ENCODE measurements around the gene ADH1C. TPM values are rescaled to one million over a fixed set of nuclear protein-coding genes. Genes with fewer than 3 reads are reported as not detected.

Gene ADH1C
- polyA plus RNA-seq, 1 of the 3 experiments (the other 2 are of a cell fraction), result not detected

DNA sequence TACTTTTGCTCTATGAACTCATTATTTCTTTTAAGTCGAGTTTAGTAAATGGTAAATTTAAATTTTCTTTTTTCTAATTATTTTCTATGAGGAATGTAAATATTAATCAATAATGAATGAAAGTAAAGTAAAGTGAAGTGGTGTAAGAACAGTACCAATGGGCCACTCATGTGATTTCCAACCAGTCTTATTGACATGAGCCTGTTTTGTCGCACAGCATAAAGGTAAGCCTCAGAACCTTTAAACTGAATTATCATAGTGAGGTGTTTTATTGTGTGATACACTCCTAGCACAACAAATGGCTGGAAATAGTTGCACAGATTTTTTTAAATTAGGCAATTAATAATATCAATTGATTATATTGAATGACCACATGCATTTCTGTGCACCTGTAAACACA, 1.1 kb downstream of the ADH1C start:
- WGBS (ENCODE audit: low lambda C conversion rate), result 17% methylated on average over 2 of the region's 2 CpGs
- Histone ChIP-seq H3K4me2 (no peak overlapping the region), H3K79me2 (ENCODE audit: insufficient read depth) (no peaks in the 10 kb centered on the region), H3K4me3 (ENCODE audit: low read depth in 2 of 2, low read length in 1 of 2) (no peak overlapping the region), H3K27ac (ENCODE audit: low read depth in 2 of 2, low read length in 1 of 2) (no peak overlapping the region), H3K9me3 (no peaks in the 10 kb centered on the region), H3K36me3 (replicated peaks in 1 of 2; ENCODE audit: control insufficient read depth in 1 of 2, insufficient read depth in 2 of 2, low read length in 1 of 2) (no peaks in the 10 kb centered on the region), H3K27me3 (ENCODE audit: insufficient read depth) (no peaks in the 10 kb centered on the region), H3K9me2 (0 out of 2 replicates have a peak, but pooled peaks cover 2% of the 10 kb centered on the region), H3F3A (replicated peaks; ENCODE audit: insufficient read depth) (no peaks in the 10 kb centered on the region), H2AFZ (ENCODE audit: low read depth) (no peak overlapping the region), H3K4me1 (ENCODE audit: control insufficient read depth in 1 of 2, insufficient read depth in 2 of 2, low read depth in 1 of 2, low read length in 1 of 2) (no peaks in the 10 kb centered on the region), H3K9ac (no peak overlapping the region), H4K20me1 (ENCODE audit: insufficient read depth) (no peaks in the 10 kb centered on the region)
- DNase-seq, result no peak
- TF ChIP-seq SMC3 (IDR thresholded peaks at IDR 0.05; ENCODE audit: low read depth, low read length) (no peak), FOXM1 (IDR thresholded peaks at IDR 0.05; ENCODE audit: low read depth) (no peak), MEF2A (IDR thresholded peaks at IDR 0.05; ENCODE audit: borderline replicate concordance, low read depth) (no peak), FOXJ3 (CRISPR knock-in tag; IDR thresholded peaks at IDR 0.05) (no peak), CHD2 (IDR thresholded peaks at IDR 0.05; ENCODE audit: low read length, partially characterized antibody) (no peak), TCF12 (IDR thresholded peaks at IDR 0.05) (no peak)
- TF ChIP-seq, protein P1, sequence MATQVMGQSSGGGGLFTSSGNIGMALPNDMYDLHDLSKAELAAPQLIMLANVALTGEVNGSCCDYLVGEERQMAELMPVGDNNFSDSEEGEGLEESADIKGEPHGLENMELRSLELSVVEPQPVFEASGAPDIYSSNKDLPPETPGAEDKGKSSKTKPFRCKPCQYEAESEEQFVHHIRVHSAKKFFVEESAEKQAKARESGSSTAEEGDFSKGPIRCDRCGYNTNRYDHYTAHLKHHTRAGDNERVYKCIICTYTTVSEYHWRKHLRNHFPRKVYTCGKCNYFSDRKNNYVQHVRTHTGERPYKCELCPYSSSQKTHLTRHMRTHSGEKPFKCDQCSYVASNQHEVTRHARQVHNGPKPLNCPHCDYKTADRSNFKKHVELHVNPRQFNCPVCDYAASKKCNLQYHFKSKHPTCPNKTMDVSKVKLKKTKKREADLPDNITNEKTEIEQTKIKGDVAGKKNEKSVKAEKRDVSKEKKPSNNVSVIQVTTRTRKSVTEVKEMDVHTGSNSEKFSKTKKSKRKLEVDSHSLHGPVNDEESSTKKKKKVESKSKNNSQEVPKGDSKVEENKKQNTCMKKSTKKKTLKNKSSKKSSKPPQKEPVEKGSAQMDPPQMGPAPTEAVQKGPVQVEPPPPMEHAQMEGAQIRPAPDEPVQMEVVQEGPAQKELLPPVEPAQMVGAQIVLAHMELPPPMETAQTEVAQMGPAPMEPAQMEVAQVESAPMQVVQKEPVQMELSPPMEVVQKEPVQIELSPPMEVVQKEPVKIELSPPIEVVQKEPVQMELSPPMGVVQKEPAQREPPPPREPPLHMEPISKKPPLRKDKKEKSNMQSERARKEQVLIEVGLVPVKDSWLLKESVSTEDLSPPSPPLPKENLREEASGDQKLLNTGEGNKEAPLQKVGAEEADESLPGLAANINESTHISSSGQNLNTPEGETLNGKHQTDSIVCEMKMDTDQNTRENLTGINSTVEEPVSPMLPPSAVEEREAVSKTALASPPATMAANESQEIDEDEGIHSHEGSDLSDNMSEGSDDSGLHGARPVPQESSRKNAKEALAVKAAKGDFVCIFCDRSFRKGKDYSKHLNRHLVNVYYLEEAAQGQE (IDR thresholded peaks at IDR 0.05; ENCODE audit: low read depth, low read length), result no peak
- TF ChIP-seq, protein P2, sequence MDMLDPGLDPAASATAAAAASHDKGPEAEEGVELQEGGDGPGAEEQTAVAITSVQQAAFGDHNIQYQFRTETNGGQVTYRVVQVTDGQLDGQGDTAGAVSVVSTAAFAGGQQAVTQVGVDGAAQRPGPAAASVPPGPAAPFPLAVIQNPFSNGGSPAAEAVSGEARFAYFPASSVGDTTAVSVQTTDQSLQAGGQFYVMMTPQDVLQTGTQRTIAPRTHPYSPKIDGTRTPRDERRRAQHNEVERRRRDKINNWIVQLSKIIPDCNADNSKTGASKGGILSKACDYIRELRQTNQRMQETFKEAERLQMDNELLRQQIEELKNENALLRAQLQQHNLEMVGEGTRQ (IDR thresholded peaks at IDR 0.05; ENCODE audit: borderline replicate concordance, low read depth, low read length), result no peak
- ChIA-PET POLR2A (no interaction called here), CTCF (no interaction called here)

DNA sequence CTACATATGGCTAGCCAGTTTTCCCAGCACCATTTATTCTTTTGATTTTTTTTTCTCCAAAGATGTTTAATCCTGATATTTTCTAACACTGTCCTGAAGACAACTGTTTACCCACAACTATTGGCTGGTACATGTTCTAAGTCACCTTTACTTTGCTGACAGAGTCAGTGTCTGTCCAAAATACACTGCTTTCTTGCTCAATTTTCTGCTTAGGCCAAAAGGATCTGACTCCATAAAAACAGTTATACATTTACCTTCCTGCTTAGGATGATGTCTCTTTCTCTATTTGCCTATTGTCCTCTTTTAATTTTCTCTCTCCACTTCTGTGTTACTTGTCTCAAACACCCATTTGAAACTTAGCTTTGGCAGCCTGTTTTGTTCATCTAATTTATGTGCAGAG, 3.2 kb downstream of the ADH1C start:
- ChIA-PET POLR2A (no interaction called here), CTCF (interaction anchor here (0.8 kb wide), 1 partner anchor 28 kb away, joined by 3 read pairs; the partner anchor contains the start of gene ADH1B)
- H3K27me3 ChIP-seq (ENCODE audit: insufficient read depth), result no peaks in the 10 kb centered on the region; the same call in 1 of the 2 replicates

More for the DNA sequence above, 3.2 kb downstream of the ADH1C start:
- Histone ChIP-seq H3K4me2 (no peak overlapping the region), H3K36me3 (replicated peaks in 1 of 2; ENCODE audit: control insufficient read depth in 1 of 2, insufficient read depth in 2 of 2, low read length in 1 of 2) (no peaks in the 10 kb centered on the region), H3K9ac (no peak overlapping the region), H3K4me3 (ENCODE audit: low read depth in 2 of 2, low read length in 1 of 2) (no peak overlapping the region), H3K27ac (ENCODE audit: low read depth in 2 of 2, low read length in 1 of 2) (no peak overlapping the region), H3K9me3 (no peaks in the 10 kb centered on the region), H3K9me2 (0 out of 2 replicates have a peak, but pooled peaks cover 2% of the 10 kb centered on the region), H2AFZ (ENCODE audit: low read depth) (no peak overlapping the region), H3F3A (replicated peaks; ENCODE audit: insufficient read depth) (no peaks in the 10 kb centered on the region), H3K4me1 (ENCODE audit: control insufficient read depth in 1 of 2, insufficient read depth in 2 of 2, low read depth in 1 of 2, low read length in 1 of 2) (no peaks in the 10 kb centered on the region), H4K20me1 (ENCODE audit: insufficient read depth) (no peaks in the 10 kb centered on the region), H3K79me2 (ENCODE audit: insufficient read depth) (no peaks in the 10 kb centered on the region)
- no peak for TF ChIP-seq MXI1 (IDR thresholded peaks at IDR 0.05; ENCODE audit: low read depth, low read length)
- TF ChIP-seq ZBTB33 (IDR thresholded peaks at IDR 0.05; ENCODE audit: borderline replicate concordance, low read depth), result no peak
- TF ChIP-seq CHD2 (IDR thresholded peaks at IDR 0.05; ENCODE audit: low read length, partially characterized antibody), result no peak
- TF ChIP-seq IRF3 (IDR thresholded peaks at IDR 0.05; ENCODE audit: low read depth, low read length), result no peak
- no peak for TF ChIP-seq USF1 (IDR thresholded peaks at IDR 0.05; ENCODE audit: borderline replicate concordance, low read depth)
- TF ChIP-seq EP300 (IDR thresholded peaks at IDR 0.05; ENCODE audit: borderline replicate concordance in 1 of 2, low read depth in 1 of 2, low read length in 1 of 2), result no peak
- TF ChIP-seq POLR2AphosphoS5 (IDR thresholded peaks at IDR 0.05; ENCODE audit: low read depth, low read length), result no peak
- TF ChIP-seq, protein P2 (IDR thresholded peaks at IDR 0.05; ENCODE audit: borderline replicate concordance, low read depth, low read length), result no peak
- TF ChIP-seq, protein P3, sequence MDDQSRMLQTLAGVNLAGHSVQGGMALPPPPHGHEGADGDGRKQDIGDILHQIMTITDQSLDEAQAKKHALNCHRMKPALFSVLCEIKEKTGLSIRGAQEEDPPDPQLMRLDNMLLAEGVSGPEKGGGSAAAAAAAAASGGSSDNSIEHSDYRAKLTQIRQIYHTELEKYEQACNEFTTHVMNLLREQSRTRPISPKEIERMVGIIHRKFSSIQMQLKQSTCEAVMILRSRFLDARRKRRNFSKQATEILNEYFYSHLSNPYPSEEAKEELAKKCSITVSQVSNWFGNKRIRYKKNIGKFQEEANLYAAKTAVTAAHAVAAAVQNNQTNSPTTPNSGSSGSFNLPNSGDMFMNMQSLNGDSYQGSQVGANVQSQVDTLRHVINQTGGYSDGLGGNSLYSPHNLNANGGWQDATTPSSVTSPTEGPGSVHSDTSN (IDR thresholded peaks at IDR 0.05), result no peak
- DNase-seq, result no peak
